NCI-H2196 treated with DMSO at 0.1 percent for 48 hours (cell line): ENCODE data around the gene ZNF611.
"Not testable (repeated sequence)": the region's sequence is repeated elsewhere in the genome, so short reads cannot be mapped to it uniquely, and the experiment has no call there.

Source experiments
- DNase-seq: peaks from one replicate; lab custom pipeline; 2025; ENCODE audit not compliant: unreplicated experiment; lab: John Stamatoyannopoulos, UW

Gene ZNF611

DNA sequence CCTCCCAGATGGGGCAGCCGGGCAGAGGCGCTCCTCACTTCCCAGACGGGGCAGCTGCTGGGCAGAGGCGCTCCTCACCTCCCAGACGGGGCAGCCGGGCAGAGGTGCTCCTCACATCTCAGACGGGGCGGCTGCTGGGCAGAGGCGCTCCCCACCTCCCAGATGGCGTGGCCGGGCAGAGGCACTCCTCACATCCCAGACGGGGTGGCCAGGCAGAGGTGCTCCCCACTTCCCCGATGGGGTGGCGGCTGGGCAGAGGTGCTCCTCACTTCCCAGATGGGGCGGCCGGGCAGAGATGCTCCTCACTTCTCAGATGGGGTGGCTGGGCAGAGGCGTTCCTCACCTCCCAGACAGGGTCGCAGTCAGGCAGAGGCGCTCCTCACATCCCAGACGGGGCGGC, 14.3 kb downstream of the ZNF611 start:
- not testable (repeated sequence) for DNase-seq

DNA sequence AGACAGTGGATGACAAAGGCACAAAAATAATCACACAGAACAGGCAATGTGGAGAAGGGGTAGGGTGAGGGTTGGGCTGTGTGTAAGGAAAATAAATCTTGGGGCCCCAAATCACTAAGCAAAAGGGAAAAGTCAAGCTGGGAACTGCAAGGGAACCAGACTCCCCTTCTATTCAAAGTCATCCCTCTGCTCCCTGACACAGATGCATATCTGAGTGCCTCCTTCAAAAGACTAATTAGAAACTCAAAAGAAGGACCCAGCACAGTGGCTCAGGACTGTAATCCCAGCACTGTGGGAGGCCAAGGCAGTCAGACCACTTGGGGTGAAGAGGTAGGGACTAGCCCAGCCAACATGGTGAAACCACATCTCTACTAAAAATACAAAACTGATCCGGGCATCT, 18.3 kb downstream of the ZNF611 start:
- no peak for DNase-seq

- DNase-seq, result not testable (repeated sequence)
These were observed 18.9 kb downstream of the ZNF611 start for GRCh38 chr19:52715902-52716301.

GRCh38 chr19:52715330-52715729, 19.5 kb downstream of the ZNF611 start:
- DNase-seq, result not testable (repeated sequence)

DNA sequence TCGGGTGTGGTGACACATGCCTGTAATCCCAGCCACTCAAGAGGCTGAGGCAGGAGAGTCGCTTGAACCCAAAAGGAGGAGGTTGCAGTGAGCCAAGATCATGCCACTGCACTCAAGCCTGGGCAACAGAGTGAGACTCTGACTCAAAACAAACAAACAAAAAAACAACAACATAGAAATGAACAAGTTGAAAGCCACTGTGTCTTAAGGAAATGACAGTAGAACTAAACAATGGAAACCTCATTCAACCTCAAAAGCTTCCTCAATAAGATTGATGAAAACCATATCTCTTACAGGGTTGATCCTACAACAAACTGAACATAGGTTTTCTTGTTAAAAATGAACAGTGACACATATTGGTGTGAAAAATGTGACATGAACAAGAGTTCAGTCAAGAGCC, 21.8 kb downstream of the ZNF611 start:
- not testable (repeated sequence) for DNase-seq

- DNase-seq, result not testable (repeated sequence)
These were observed 23.2 kb downstream of the ZNF611 start for GRCh38 chr19:52711661-52712060.

- DNase-seq, result no peak
These were observed 24.3 kb downstream of the ZNF611 start for GRCh38 chr19:52710538-52710937.

DNA sequence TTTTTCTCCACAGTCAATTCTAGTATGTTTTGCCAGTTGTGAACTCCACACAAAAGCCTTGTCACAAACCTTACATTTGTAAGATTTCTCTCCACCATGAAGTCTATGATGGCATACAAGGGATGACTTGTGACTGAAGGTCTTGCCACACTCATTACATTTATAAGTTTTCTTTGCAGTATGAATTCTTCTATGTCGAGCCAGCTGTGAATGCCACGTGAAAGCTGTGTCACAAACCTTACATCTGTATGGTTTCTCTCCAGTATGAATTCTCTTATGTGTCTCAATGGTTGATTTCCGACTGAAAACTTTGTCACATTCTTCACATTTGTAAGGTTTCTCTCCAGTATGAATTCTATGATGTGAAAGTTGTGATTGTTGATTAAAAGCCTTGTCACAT, 29.2 kb downstream of the ZNF611 start:
- not testable (repeated sequence) for DNase-seq

DNA sequence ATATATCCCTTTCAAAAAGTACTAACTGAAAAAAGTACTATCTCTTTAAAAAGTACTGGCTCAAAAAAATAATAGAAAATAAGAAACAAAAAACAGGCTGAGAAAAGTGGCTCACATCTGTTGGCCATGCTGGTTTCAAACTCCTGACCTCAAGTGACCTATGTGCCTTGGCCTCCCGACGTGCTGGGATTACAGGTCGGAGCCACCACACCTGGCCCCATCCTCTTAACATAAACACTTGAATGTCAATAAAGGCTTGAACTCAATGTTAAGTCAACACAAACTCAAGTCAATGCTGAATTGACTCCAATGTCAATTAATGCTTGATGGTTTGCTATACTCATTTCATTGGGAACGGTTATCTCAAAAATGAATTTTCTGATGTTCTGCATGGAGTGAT, 30.9 kb downstream of the ZNF611 start:
- no peak for DNase-seq

DNA sequence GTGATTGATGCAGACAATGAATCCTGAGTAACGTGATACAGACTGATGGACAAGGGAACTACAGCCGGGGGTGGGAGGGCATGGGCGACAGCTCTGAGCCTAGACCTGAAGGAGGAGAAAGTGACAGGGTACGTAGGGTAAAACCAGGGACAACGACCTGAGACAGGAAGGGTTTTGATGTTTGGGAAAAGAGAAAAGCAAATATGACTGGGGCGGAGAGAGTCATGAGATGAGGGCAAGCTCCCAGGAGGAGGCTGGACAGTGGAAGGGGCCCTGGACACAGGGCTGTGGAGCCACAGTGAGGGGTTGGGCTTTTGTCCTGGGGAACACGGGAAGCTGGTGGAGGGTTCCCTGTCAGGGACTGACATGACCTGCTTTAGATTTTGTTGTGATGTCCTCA, 34.2 kb downstream of the ZNF611 start:
- DNase-seq, result no peak

- not testable (repeated sequence) for DNase-seq
These were observed 35.3 kb downstream of the ZNF611 start for GRCh38 chr19:52699555-52699954.

- DNase-seq, result no peak
These were observed 38.8 kb downstream of the ZNF611 start for GRCh38 chr19:52695996-52696395.

DNA sequence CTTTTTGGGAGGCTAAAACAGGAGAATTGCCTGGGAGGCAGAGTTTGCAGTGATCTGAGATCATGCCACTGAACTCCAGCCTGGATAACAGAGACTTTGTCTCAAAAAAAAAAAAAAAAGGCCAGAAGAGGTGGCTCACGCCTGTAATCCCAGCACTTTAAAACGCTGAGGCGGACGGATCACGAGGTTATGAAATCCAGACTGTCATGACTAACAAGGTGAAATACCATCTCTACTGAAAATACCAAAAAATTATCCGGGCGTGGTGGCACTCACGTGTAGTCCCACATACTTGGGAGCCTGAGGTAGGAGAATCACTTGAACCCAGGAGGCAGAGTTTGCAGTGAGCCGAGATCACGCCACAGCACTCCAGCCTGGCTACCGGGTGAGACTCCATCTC, 39.9 kb downstream of the ZNF611 start:
- DNase-seq, result no peak

DNA sequence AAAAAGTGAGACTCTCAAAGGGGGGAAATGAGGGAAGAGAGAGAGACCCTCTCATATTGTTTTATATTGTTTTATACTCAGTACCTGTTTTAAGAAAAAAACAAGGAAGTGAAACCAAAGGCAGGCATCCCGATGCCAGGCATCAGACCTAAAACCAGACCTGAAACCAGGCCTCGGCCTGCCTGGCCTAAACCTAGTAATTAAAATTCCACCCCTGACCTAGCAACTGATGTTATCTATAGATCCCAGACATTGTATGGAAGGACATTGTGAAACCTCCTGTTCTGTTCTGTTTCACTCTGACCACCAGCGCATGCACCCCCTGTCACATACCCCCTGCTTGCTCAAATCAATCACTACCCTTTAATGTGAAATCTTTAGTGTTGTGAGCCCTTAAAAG, 40.6 kb downstream of the ZNF611 start:
- not testable (repeated sequence) for DNase-seq

GRCh38 chr19:52692431-52693008, 42.3 kb downstream of the ZNF611 start:
- DNase-seq, result no peak

DNA sequence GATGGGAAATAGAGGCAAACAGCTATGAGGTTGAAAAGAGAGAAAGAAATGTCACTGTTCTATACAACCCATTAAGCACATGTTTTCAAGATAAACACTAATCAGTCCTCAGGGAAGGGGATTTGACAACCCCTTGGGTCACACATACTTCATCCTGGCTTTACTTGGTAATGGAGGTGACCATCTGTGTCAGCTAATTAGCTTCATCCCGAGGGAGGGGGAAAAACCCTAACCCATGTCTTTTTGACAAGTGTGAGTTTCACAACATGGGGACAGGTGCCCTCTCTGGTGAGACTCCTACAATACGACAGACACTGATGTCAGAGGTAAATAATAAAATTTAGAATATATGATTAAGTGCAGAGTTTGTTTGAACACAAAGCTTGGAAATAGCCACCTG, 43.1 kb downstream of the ZNF611 start:
- no peak for DNase-seq

DNA sequence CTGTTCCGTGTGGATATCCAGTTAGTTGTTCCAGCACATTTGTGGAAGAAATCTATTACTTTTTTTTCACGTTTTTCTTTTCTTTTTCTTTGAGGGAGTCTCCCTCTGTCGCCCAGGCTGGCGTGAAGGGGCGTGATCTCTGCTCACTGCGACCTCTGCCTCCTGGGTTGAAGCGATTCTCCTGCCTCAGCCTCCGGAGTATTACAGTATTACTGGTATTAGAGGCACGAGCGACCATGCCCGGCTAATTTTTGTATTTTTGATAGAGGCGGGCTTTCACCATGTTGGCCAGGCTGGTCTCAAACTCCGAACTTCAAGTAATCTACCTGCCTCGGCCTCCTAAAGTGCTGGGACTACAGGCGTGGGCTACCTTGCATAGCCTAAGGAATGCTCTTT, 43.6 kb downstream of the ZNF611 start:
- no peak for DNase-seq

DNA sequence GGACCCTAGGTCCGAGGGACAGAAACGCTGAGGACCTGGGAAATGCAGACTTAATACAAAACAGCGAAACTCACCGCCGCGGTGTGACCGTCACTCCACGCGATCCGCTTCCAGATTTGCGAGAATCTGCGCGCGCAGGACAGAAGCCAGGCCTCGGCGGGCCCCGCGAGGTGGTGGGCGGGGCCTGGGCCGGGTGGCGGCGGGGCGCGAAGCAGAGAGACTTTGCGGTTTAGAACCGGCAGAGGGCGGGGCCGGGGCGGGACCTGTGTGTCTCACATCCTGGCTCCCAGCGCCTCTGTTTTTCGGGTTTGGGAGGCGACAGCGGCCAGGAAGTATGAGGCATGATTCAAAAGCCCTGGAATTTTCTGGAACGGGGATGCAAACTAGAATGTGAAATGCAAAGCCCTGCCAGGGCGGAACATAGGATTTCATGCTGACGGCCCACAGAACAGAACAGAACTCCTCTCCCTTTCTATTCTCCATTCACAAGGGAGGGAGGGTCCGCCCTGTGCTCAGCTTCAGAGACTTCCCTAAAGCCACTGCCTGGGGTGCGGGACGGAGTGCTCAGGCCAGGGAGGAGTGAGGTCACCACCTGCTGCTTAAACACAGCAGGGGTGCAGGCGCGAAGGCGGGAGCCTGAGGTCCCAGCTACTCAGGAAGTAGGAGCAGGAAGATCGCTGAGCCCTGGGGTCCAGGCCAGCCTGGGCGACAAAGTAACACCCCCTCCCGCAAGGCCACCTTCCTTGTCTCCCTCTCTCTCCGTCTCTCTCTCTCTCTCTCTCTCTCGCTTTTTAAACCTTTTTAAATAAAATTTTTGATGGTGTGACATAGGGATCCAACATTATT, 44.3 kb downstream of the ZNF611 start:
- DNase-seq, result peak; percentile 82

- DNase-seq, result no peak
These were observed 44.9 kb downstream of the ZNF611 start for GRCh38 chr19:52689843-52690368.

- DNase-seq, result not testable (repeated sequence)
These were observed 45.7 kb downstream of the ZNF611 start for GRCh38 chr19:52688925-52689796.

- no peak for DNase-seq
These were observed 46.5 kb downstream of the ZNF611 start for GRCh38 chr19:52688335-52688734.
